MM.1S (cell line): Measurements from ENCODE around the gene LRRC45.

Experiments
- EZH2 ChIP-seq: fragments of 300-600 bp; sonication (generic); optimal IDR thresholded peaks from 2 replicates; pipeline ENCODE3; 2017; ENCODE audit warnings: low read depth, mild to moderate bottlenecking, antibody characterized with exemption, low read length, mixed read lengths
- EZH2phosphoT487 ChIP-seq: fragments of 300-600 bp; sonication (generic); IDR thresholded peaks from 2 replicates; pipeline ENCODE4 v1.6.1; 2018; ENCODE audit warnings: antibody characterized with exemption, low read length
- TF ChIP-seq, protein P1 (sequence below): fragments of 300-600 bp; sonication (generic); IDR thresholded peaks from 2 replicates; pipeline ENCODE4 v1.5.1; 2016; ENCODE audit warnings: antibody characterized with exemption, low read length, mixed read lengths

DNA sequence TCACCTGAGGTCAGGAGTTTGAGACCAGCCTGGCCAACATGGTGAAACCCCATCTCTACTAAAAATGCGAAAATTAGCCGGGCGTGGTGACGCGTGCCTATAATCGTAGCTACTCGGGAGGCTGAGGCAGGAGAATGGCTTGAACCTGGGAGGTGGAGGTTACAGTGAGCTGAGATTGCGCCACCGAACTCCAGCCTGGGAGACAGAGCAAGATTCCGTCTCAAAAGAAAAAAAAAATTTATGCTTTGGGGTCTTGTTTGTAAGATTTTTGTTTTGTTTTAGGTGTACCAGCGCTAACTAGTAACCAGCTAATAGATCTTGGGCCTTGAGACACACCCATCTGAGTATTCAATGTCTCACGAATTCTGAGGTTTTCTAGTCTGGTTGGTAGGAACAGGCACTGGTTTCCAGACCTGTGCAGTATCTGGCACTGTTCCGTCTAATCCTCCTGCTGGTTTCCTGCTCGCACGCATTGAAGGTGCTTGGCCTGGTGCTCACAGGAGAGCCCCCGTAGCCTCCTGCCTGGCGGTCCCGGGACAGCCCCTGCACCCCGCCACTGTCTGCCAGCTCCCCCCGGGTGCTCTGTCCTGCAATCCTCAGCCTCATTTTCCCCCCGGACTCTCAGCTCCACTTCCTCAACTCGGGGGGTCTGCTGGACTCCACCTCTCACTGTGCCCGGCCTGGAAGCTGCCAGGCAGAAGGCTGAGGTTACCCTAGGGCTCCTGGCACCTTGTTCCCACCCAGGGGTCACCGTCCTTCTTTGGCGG is 53.1 kb downstream of the LRRC45 start:
- TF ChIP-seq EZH2 (no peak), EZH2phosphoT487 (no peak)
- TF ChIP-seq, protein P1, sequence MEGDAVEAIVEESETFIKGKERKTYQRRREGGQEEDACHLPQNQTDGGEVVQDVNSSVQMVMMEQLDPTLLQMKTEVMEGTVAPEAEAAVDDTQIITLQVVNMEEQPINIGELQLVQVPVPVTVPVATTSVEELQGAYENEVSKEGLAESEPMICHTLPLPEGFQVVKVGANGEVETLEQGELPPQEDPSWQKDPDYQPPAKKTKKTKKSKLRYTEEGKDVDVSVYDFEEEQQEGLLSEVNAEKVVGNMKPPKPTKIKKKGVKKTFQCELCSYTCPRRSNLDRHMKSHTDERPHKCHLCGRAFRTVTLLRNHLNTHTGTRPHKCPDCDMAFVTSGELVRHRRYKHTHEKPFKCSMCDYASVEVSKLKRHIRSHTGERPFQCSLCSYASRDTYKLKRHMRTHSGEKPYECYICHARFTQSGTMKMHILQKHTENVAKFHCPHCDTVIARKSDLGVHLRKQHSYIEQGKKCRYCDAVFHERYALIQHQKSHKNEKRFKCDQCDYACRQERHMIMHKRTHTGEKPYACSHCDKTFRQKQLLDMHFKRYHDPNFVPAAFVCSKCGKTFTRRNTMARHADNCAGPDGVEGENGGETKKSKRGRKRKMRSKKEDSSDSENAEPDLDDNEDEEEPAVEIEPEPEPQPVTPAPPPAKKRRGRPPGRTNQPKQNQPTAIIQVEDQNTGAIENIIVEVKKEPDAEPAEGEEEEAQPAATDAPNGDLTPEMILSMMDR = no peak
